Fibroblast of mammary gland (primary cell): ENCODE results near the gene ERCC5.

ENCODE experiments used
- DNase-seq: peaks from one replicate; pipeline ENCODE4 v3.0.0-alpha.2; 2010; ENCODE audit warnings: low read depth
- H3K4me3 ChIP-seq: 2 replicates; pipeline ENCODE4 v1.5.1; 2011; ENCODE audit warnings: low read depth, mild to moderate bottlenecking, low read length, moderate library complexity; ENCODE audit not compliant: control insufficient read depth
- TF ChIP-seq, protein P1 (sequence below): conservative IDR thresholded peaks from 2 replicates; pipeline ENCODE4 v1.5.1; 2011; ENCODE audit warnings: low read depth, low read length, inconsistent platforms; ENCODE audit not compliant: control insufficient read depth, insufficient read depth

The ERCC5 gene

DNA sequence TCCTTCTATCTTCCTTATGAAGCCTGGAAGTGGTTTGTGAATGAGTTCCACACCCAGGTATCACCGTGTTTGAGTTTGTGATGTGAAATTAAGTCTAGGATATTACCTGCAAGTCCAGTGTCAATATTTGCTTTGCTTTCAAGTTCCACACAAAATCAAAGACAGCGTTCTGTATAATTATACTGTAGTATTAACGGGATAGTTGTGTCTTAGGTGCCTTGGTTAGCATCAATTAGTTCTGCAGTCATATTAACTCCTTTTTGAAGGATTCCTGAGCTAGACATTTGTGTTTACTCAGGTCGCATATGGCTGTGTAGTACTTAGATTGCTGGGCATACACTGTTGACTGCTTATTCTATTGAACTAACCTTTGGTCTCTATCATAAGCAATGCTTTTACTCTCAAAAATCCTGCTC, 54.4 kb downstream of the ERCC5 start:
- no peak for DNase-seq
- no peak overlapping the region for H3K4me3 ChIP-seq
- TF ChIP-seq, protein P1, sequence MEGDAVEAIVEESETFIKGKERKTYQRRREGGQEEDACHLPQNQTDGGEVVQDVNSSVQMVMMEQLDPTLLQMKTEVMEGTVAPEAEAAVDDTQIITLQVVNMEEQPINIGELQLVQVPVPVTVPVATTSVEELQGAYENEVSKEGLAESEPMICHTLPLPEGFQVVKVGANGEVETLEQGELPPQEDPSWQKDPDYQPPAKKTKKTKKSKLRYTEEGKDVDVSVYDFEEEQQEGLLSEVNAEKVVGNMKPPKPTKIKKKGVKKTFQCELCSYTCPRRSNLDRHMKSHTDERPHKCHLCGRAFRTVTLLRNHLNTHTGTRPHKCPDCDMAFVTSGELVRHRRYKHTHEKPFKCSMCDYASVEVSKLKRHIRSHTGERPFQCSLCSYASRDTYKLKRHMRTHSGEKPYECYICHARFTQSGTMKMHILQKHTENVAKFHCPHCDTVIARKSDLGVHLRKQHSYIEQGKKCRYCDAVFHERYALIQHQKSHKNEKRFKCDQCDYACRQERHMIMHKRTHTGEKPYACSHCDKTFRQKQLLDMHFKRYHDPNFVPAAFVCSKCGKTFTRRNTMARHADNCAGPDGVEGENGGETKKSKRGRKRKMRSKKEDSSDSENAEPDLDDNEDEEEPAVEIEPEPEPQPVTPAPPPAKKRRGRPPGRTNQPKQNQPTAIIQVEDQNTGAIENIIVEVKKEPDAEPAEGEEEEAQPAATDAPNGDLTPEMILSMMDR: no peak

DNA sequence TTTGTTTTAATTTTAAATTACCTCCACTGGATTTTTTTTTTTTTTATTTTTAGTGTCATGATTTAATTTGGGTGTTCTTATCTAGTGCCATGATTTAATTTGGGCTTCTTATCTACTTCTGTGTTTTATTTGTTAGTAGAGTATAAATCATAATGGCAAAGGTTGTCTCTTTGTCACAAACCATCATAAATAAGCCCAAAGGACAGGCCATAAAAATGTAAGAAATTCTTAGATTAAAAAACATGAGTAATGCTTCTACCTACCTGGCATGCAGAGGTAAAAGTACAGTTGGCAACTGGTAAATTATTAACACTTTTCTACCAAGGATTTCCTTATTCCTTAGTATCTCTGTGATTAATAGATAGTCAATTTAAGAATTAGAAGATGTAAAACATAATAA, 55.2 kb downstream of the ERCC5 start:
- no peak for DNase-seq
- H3K4me3 ChIP-seq: no peak overlapping the region
- TF ChIP-seq, protein P1: no peak

DNA sequence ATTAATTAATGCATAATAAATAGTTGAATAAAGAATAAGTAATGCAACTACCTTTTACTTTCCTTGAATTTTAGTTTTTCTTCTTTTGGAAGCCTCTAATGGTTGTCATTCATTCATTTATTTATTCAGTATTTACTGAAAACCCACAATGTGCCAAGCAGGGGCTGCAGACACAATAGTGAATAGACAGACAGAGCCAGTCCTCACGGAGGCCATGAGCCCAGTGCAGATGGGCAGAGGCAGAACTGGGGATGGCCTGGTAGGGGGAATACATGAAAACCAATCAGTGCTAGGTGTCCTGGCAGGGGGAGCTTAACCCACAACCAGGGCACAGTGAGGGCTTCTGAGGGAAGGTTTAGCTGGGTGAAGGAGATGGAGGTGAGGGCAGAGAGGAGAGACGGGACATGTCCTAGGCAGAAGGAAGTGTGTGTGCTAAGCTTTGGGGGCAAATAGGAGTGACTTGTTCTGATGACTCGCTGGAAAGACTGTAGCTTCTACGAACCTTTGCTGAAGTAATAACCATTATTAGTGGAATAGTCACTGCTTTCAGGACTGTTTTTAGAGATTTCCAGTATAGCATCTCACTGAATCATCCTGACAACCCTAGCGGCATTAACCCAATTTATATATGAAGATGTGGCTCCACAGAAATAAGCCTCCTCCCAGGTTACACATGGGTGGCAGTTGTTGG, 55.9 kb downstream of the ERCC5 start:
- H3K4me3 ChIP-seq: no peak overlapping the region
- TF ChIP-seq, protein P1: no peak
- peak; percentile 49 for DNase-seq

DNA sequence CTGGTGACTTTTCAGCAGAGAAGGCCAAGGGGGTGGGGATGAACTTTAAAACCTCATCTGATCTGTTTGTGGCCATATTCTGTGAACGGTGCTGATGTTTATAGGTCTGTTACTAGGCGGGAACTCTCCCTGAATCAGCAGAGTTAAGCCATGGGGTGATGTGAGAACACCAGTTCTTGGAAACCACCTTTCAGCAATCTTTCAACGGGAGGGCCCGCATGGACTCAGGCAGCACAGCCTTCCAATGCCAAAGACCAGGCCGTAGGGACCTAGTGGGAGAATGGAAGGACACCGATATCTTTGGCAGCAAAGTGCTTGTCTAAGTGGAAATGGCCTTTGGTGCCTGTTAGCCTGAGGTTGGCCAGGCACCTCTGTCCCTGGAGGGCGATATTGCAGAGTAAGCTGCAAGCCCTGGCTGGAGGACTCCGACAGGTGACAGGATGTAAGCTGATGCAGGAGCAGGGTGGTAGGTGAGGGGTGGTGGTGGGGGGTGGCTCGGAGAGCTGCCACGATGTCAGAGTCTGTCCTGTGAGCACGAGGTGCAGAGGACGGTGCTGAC, 57.0 kb downstream of the ERCC5 start:
- DNase-seq: no peak
- TF ChIP-seq, protein P1: no peak
- H3K4me3 ChIP-seq: no peak overlapping the region

DNA sequence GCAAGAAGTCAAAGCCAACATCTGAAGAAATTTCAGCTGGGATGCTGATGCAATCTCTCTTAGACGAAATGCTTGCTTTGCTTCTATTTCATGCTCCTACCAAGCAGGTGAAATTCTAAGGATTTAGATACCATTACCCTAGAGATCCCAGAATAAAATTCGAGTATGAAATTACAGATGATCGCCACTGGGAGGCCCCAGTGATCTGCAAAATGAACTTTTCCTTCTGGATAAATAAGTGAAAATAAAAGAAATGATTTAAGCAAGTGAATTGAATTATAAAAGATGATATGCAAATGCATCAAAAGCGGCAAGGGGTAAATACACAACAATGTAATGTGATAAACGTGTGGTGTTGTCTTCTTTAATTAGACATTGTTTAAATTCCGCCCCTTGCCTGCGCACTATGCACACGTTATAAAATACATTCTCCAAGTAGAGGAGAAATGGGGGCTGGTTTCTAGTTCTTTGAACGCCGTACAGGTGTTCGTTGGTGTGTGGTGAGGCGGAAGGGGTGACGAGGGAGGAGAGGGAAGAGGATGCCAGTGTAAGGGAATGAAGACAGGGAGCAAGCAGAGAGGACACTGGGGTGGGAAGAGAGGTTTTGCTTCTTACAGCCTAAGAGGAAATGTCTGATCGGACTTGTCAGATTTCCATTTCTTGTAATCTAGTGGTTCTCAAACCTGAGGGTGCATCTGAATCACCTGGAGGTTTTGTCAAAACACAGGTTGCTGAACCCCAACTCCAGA, 58.0 kb downstream of the ERCC5 start:
- DNase-seq: peak; percentile 42
- no peak overlapping the region for H3K4me3 ChIP-seq

DNA sequence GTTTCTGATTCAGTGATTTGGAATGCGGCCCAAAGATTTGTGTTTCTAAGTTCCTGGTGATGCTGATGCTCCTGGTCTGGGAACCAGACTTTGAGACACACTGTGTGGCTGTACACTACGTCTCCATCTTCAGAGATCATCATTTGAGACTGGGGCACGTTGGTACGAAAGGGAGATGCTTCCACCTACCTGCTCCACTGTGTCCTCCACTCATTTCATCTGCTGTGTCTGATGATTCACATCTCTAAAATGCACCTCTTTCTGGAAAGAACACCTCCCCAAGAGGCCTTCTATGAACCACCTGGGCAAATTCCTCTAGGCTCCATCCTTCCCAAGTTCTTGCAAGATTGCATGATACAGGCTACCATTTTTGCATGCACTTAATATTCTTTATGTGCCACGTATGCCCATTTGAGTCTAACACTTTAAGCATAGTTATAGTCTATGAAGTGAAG, 58.6 kb downstream of the ERCC5 start:
- no peak overlapping the region for H3K4me3 ChIP-seq
- TF ChIP-seq, protein P1: no peak
- DNase-seq: no peak

More for the DNA sequence above, 58.0 kb downstream of the ERCC5 start:
- TF ChIP-seq, protein P1: peak; percentile 52
